Fibroblast of pulmonary artery (primary cell): Measurements from ENCODE around the gene TRIO.

Experiments used
- DNase-seq: peaks from one replicate; pipeline ENCODE4 v3.0.0-alpha.2; 2010; ENCODE audit warnings: low read depth
- H3K4me3 ChIP-seq: replicated peaks from 2 replicates; pipeline ENCODE4 v1.5.1; 2011; ENCODE audit warnings: low read depth, mild to moderate bottlenecking, control low read depth, low read length, moderate library complexity
- TF ChIP-seq, protein P1 (sequence below): IDR thresholded peaks from 2 replicates; pipeline ENCODE4 v1.5.1; 2011; ENCODE audit warnings: mild to moderate bottlenecking, control low read depth, low read length, inconsistent platforms; ENCODE audit errors: missing control alignments

Gene TRIO

GRCh38 chr5:14367364-14367763 is 224.2 kb downstream of the TRIO start:
- no peak for DNase-seq
- H3K4me3 ChIP-seq = no peak overlapping the region
- TF ChIP-seq, protein P1, sequence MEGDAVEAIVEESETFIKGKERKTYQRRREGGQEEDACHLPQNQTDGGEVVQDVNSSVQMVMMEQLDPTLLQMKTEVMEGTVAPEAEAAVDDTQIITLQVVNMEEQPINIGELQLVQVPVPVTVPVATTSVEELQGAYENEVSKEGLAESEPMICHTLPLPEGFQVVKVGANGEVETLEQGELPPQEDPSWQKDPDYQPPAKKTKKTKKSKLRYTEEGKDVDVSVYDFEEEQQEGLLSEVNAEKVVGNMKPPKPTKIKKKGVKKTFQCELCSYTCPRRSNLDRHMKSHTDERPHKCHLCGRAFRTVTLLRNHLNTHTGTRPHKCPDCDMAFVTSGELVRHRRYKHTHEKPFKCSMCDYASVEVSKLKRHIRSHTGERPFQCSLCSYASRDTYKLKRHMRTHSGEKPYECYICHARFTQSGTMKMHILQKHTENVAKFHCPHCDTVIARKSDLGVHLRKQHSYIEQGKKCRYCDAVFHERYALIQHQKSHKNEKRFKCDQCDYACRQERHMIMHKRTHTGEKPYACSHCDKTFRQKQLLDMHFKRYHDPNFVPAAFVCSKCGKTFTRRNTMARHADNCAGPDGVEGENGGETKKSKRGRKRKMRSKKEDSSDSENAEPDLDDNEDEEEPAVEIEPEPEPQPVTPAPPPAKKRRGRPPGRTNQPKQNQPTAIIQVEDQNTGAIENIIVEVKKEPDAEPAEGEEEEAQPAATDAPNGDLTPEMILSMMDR = no peak

- H3K4me3 ChIP-seq = no peak overlapping the region
- TF ChIP-seq, protein P1 = no peak
- no peak for DNase-seq
These were observed 226.6 kb downstream of the TRIO start for GRCh38 chr5:14369780-14370179.

- DNase-seq = no peak
- TF ChIP-seq, protein P1 = no peak
- no peak overlapping the region for H3K4me3 ChIP-seq
These were observed 227.2 kb downstream of the TRIO start for GRCh38 chr5:14370386-14370785.

GRCh38 chr5:14373685-14374084 is 230.5 kb downstream of the TRIO start:
- TF ChIP-seq, protein P1 = no peak
- DNase-seq = no peak
- no peak overlapping the region for H3K4me3 ChIP-seq

- no peak for DNase-seq
- no peak overlapping the region for H3K4me3 ChIP-seq
- TF ChIP-seq, protein P1 = no peak
These were observed 231.0 kb downstream of the TRIO start for GRCh38 chr5:14374100-14374499.

DNA sequence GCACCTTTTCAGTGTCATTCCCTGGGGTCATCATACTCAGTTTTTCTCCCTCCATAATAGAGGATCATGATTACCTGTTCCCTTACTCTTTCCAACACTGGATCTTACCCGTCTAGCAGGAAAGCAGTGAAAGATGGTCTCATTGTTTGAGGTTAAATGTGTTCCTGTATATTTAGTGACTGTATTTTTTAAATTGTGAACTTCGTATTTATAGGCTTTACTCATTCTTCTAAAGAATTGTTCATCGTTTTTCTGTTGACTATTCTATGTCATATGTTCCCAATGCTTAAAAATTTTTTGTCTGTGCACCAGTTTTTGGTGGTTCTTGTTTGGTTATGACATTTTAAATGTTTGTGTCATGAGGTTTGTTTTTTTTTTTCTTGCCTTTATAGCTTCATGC is 233.6 kb downstream of the TRIO start:
- H3K4me3 ChIP-seq = no peak overlapping the region
- TF ChIP-seq, protein P1 = no peak
- DNase-seq = no peak

GRCh38 chr5:14379739-14380497 is 236.8 kb downstream of the TRIO start:
- DNase-seq = no peak
- TF ChIP-seq, protein P1 = no peak
- H3K4me3 ChIP-seq = no peak overlapping the region
